GM20000 (cell line): ENCODE data around the gene MRPS18A.

ENCODE experiments used
- DNase-seq: peaks from one replicate; pipeline ENCODE4 v3.0.0; 2012; ENCODE audit warnings: low spot score
- TF ChIP-seq, protein P1 (sequence below): IDR thresholded peaks from 2 replicates; pipeline ENCODE4 v1.5.1; 2012; ENCODE audit warnings: mild to moderate bottlenecking, control low read depth; ENCODE audit errors: extremely low read depth, missing control alignments

MRPS18A gene

DNA sequence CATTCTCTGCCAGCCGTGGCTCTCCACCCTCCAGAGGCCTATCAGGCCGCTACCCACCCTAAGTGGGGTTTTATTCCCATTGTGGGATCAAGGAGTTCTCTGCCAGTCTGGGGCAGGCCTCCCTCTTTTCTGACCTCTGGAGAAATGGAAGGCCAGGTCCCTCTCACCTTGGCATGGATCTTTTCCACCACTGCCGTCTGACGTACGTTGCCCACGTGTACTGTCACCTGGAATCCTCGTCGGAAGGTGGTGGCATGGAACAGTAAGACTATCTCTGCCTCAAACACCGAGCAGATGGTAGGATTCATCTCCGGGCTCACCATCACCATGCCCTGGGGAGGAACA, 65.8 kb downstream of the MRPS18A start:
- TF ChIP-seq, protein P1, sequence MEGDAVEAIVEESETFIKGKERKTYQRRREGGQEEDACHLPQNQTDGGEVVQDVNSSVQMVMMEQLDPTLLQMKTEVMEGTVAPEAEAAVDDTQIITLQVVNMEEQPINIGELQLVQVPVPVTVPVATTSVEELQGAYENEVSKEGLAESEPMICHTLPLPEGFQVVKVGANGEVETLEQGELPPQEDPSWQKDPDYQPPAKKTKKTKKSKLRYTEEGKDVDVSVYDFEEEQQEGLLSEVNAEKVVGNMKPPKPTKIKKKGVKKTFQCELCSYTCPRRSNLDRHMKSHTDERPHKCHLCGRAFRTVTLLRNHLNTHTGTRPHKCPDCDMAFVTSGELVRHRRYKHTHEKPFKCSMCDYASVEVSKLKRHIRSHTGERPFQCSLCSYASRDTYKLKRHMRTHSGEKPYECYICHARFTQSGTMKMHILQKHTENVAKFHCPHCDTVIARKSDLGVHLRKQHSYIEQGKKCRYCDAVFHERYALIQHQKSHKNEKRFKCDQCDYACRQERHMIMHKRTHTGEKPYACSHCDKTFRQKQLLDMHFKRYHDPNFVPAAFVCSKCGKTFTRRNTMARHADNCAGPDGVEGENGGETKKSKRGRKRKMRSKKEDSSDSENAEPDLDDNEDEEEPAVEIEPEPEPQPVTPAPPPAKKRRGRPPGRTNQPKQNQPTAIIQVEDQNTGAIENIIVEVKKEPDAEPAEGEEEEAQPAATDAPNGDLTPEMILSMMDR: no peak
- no peak for DNase-seq
